ENCODE measurements around the gene ATG2B. TPM values are rescaled to one million over a fixed set of nuclear protein-coding genes. Genes with fewer than 3 reads are reported as not detected.

Gene ATG2B
- total RNA-seq, 2 donors from 2014 or later, result 13.6 to 20.8 TPM

- DNase-seq, result no peak
- intact Hi-C loops (cut with DNase I), result no loop called here
- Histone ChIP-seq H3K36me3 (no peaks in the 10 kb centered on the region), H3K9me3 (no peaks in the 10 kb centered on the region), H3K9ac (ENCODE audit: low read depth in 2 of 2, low read length in 2 of 2) (no peak overlapping the region), H3K4me1 (no peaks in the 10 kb centered on the region), H3K27ac (peak overlapping the region; percentile 24), H3K27me3 (no peaks in the 10 kb centered on the region), H3K4me3 (no peak overlapping the region)
- no peak for TF ChIP-seq CTCF (IDR thresholded peaks at IDR 0.05)
Measured at GRCh38 chr14:96252999-96253539, 110.1 kb downstream of the ATG2B start.

GRCh38 chr14:96252323-96252998 lies 110.7 kb downstream of the ATG2B start:
- no peak overlapping the region for H3K9ac ChIP-seq (ENCODE audit: low read depth in 2 of 2, low read length in 2 of 2)
- H3K4me3 ChIP-seq, result no peak overlapping the region
- H3K9me3 ChIP-seq, result no peaks in the 10 kb centered on the region
- no peaks in the 10 kb centered on the region for H3K36me3 ChIP-seq
- H3K4me1 ChIP-seq, result no peaks in the 10 kb centered on the region
- no peak for DNase-seq
- no peaks in the 10 kb centered on the region for H3K27me3 ChIP-seq
- no peak for TF ChIP-seq CTCF (IDR thresholded peaks at IDR 0.05)
- peak overlapping the region; percentile 24 for H3K27ac ChIP-seq
- intact Hi-C loops (cut with DNase I), result no loop called here

- no peak for TF ChIP-seq CTCF (IDR thresholded peaks at IDR 0.05)
- Histone ChIP-seq H3K36me3 (no peaks in the 10 kb centered on the region), H3K4me1 (no peaks in the 10 kb centered on the region), H3K9ac (ENCODE audit: low read depth in 2 of 2, low read length in 2 of 2) (no peak overlapping the region), H3K9me3 (no peaks in the 10 kb centered on the region), H3K27ac (no peak overlapping the region), H3K27me3 (no peaks in the 10 kb centered on the region), H3K4me3 (no peak overlapping the region)
- intact Hi-C loops (cut with DNase I), result no loop called here
- DNase-seq, result no peak
Measured at GRCh38 chr14:96251656-96252155, 111.4 kb downstream of the ATG2B start.

GRCh38 chr14:96250485-96250884 lies 112.7 kb downstream of the ATG2B start:
- H3K36me3 ChIP-seq, result no peaks in the 10 kb centered on the region
- H3K9ac ChIP-seq (ENCODE audit: low read depth in 2 of 2, low read length in 2 of 2), result no peak overlapping the region
- no peaks in the 10 kb centered on the region for H3K27me3 ChIP-seq
- H3K9me3 ChIP-seq, result no peaks in the 10 kb centered on the region
- DNase-seq, result no peak
- no peaks in the 10 kb centered on the region for H3K4me1 ChIP-seq
- H3K4me3 ChIP-seq, result no peak overlapping the region
- intact Hi-C loops (cut with DNase I), result no loop called here
- TF ChIP-seq CTCF (IDR thresholded peaks at IDR 0.05), result no peak
- H3K27ac ChIP-seq, result peak overlapping the region; percentile 14

GRCh38 chr14:96249029-96249428 lies 114.1 kb downstream of the ATG2B start:
- no peaks in the 10 kb centered on the region for H3K9me3 ChIP-seq
- H3K27ac ChIP-seq, result no peak overlapping the region
- H3K36me3 ChIP-seq, result no peaks in the 10 kb centered on the region
- intact Hi-C loops (cut with DNase I), result no loop called here
- no peak for TF ChIP-seq CTCF (IDR thresholded peaks at IDR 0.05)
- H3K4me3 ChIP-seq, result no peak overlapping the region
- H3K9ac ChIP-seq (ENCODE audit: low read depth in 2 of 2, low read length in 2 of 2), result no peak overlapping the region
- H3K27me3 ChIP-seq, result no peaks in the 10 kb centered on the region
- no peaks in the 10 kb centered on the region for H3K4me1 ChIP-seq
- no peak for DNase-seq

Data from colonic mucosa (tissue), 4 donors.